Epidermal melanocyte (primary cell): ENCODE results near the gene SLC7A8.
"Not testable (repeated sequence)": the region's sequence is repeated elsewhere in the genome, so short reads cannot be mapped to it uniquely, and the experiment has no call there.

ENCODE experiments used
- DNase-seq: peaks from one replicate; pipeline ENCODE4 v3.0.0; 2011; ENCODE audit warnings: low spot score; ENCODE audit not compliant: insufficient read length

The SLC7A8 gene

GRCh38 chr14:23183479-23183878 is at the start of gene SLC7A8:
Gene SLC7A8, minus strand, starts transcription at chr14:23183660. Its CDS starts 746 bp downstream, at chr14:23182914.
- DNase-seq: peak; percentile 61

GRCh38 chr14:23232241-23232808 is 48.9 kb upstream of the SLC7A8 start:
- DNase-seq: not testable (repeated sequence)

GRCh38 chr14:23228812-23229211 is 45.4 kb upstream of the SLC7A8 start:
- no peak for DNase-seq

- DNase-seq: no peak
Measured at GRCh38 chr14:23227566-23227965, 44.1 kb upstream of the SLC7A8 start.

GRCh38 chr14:23224958-23225357 is 41.5 kb upstream of the SLC7A8 start:
- DNase-seq: not testable (repeated sequence)

- DNase-seq: no peak
Measured at GRCh38 chr14:23219075-23219474, 35.6 kb upstream of the SLC7A8 start.

GRCh38 chr14:23217032-23218020 is 33.9 kb upstream of the SLC7A8 start:
- DNase-seq: no peak

GRCh38 chr14:23215421-23215820 is 32.0 kb upstream of the SLC7A8 start:
- DNase-seq: no peak

- DNase-seq: no peak
Measured at GRCh38 chr14:23209651-23210423, 26.4 kb upstream of the SLC7A8 start.

GRCh38 chr14:23208324-23208723 is 24.9 kb upstream of the SLC7A8 start:
- DNase-seq: no peak

- no peak for DNase-seq
Measured at GRCh38 chr14:23207146-23207540, 23.7 kb upstream of the SLC7A8 start.

GRCh38 chr14:23206422-23207145 is 23.1 kb upstream of the SLC7A8 start:
- no peak for DNase-seq

GRCh38 chr14:23202001-23202400 is 18.5 kb upstream of the SLC7A8 start:
- DNase-seq: no peak

- DNase-seq: not testable (repeated sequence)
Measured at GRCh38 chr14:23199141-23199540, 15.7 kb upstream of the SLC7A8 start.

- DNase-seq: not testable (repeated sequence)
Measured at GRCh38 chr14:23196487-23196886, 13.0 kb upstream of the SLC7A8 start.

- no peak for DNase-seq
Measured at GRCh38 chr14:23195552-23196101, 12.2 kb upstream of the SLC7A8 start.

GRCh38 chr14:23193432-23193831 is 10.0 kb upstream of the SLC7A8 start:
- DNase-seq: no peak

GRCh38 chr14:23187925-23188324 is 4.5 kb upstream of the SLC7A8 start:
- DNase-seq: no peak

GRCh38 chr14:23186913-23187654 is 3.6 kb upstream of the SLC7A8 start:
- peak; percentile 63 for DNase-seq

GRCh38 chr14:23185063-23185462 is 1.6 kb upstream of the SLC7A8 start:
- DNase-seq: no peak
